Body of pancreas (tissue), 4 donors: Measurements from ENCODE around the gene E2F6. TPM values are rescaled to one million over a fixed set of nuclear protein-coding genes. Genes with fewer than 3 reads are reported as not detected.

Source experiments
- ATAC-seq: fragments of 150-250 bp; one replicate; pipeline ENCODE4 v1.9.1; 2016
- DNase-seq, 4 donors: peaks; one replicate each; pipeline ENCODE4 v3.0.0-alpha.2; 2019
- H3K27ac ChIP-seq, 4 donors: fragments of 200-600 bp; sonication (generic); 1 replicate in 3 of 4; 2 replicates in 1 of 4; pipeline versions ENCODE4 v1.5.1 to v1.6.1; 2016 to 2019; ENCODE audit warnings: mild to moderate bottlenecking in 1 of 4, mixed read lengths in 1 of 4, moderate library complexity in 1 of 4
- H3K27me3 ChIP-seq, 2 donors: fragments of 200-600 bp; sonication (generic); one replicate each; pipeline ENCODE4 v1.6.0; 2016; ENCODE audit warnings: mild to moderate bottlenecking in 1 of 2
- H3K36me3 ChIP-seq, 2 donors: fragments of 200-600 bp; sonication (generic); replicated peaks in 1 of 2; 2 replicates each; pipeline ENCODE4 v1.5.1; 2016; ENCODE audit warnings: low read depth in 2 of 2; ENCODE audit not compliant: insufficient read depth in 1 of 2
- H3K4me1 ChIP-seq: fragments of 200-600 bp; sonication (generic); one replicate; pipeline ENCODE4 v1.6.0; 2016
- H3K4me3 ChIP-seq, 2 donors: fragments of 200-600 bp; sonication (generic); 1 replicate in 1 of 2; 2 replicates in 1 of 2; pipeline ENCODE4 v1.5.1; 2016 to 2019
- H3K9me3 ChIP-seq, 3 donors: fragments of 200-600 bp; sonication (generic); 1 replicate in 2 of 3; 2 replicates in 1 of 3; pipeline ENCODE4 v1.5.1; 2016
- CTCF ChIP-seq, 7 experiments: fragments of 450-650 bp in 4 of 7; fragments of 200-600 bp in 3 of 7; sonication (generic) in 3 of 7; IDR thresholded peaks; one replicate each; pipeline ENCODE4 v1.5.1; 2016 to 2019; ENCODE audit warnings: antibody characterized with exemption in 7 of 7
- POLR2A ChIP-seq, 3 donors: fragments of 450-650 bp; IDR thresholded peaks; one replicate each; pipeline ENCODE4 v1.6.1; 2016; ENCODE audit warnings: antibody characterized with exemption in 3 of 3, mild to moderate bottlenecking in 2 of 3
- WGBS, 2 donors: methylation state at CpG; one replicate each; pipeline ENCODE4 v1.1.5; 2017; 5-methylcytosine and 5-hydroxymethylcytosine counted together
- intact Hi-C: fragments of 100-400 bp; cut with DNase I; formaldehyde crosslinking; loops from one replicate; pipeline ENCODE4 v1.15.1; 2023
- total RNA-seq, 2 donors: library from RNA; depleted of rRNA; stranded (reverse); fragments of >200 nt; gene quantifications; one replicate each; pipeline ENCODE4 v1.1.0, GENCODE V29; 2016

E2F6 gene
- total RNA-seq, 2 donors from 2014 or later, result 9.2 to 13.2 TPM

DNA sequence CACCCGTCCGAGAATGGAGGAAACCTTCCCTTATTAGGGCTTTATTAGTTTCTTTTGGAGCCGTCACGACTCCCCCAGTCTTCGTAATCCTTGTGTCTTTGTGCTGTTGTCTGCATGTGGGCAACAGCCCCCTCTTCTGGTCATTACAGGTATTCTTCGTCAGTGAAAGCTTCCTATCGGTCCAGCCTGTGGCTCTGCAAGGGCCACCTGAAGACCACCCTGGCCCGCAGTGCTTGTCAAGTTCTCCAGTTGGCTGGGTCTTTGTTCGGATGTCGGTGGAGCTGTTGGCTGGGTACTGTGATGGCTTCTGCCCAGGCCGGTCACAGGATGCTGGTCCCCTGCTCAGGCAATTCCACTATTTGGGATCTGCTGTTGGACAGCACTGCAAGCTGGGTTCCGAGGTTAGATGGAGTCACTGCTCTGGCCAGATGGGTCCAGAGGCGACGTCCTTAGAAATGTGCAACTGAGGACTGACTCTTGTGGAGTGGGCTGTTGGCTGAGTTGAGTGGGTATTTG, 19.2 kb downstream of the E2F6 start:
- ATAC-seq, result peak; percentile 38
- 70 to 79% methylated on average over 10 to 14 of the region's 14 CpGs for WGBS, 2 donors
- Histone ChIP-seq H3K4me3 (no peak overlapping the region), H3K27ac (no peak overlapping the region), H3K9me3 (no peaks in the 10 kb centered on the region), H3K4me1 (no peaks in the 10 kb centered on the region), H3K36me3 (peaks cover 0 to 18% of the 10 kb centered on the region in 2 donors), H3K27me3 (no peaks in the 10 kb centered on the region)
- intact Hi-C loops, result no loop called here
- TF ChIP-seq CTCF (IDR thresholded peaks at IDR 0.05) (peak; percentile 51 to 68 (median 57)), POLR2A (IDR thresholded peaks at IDR 0.05) (no peak)
- DNase-seq, result peak; percentile 41 to 52 (median 48)

- H3K27me3 ChIP-seq, result no peaks in the 10 kb centered on the region
- peaks cover 0 to 13% of the 10 kb centered on the region in 2 donors for H3K36me3 ChIP-seq
- no peaks in the 10 kb centered on the region for H3K4me1 ChIP-seq
- TF ChIP-seq CTCF (IDR thresholded peaks at IDR 0.05) (no peak), POLR2A (IDR thresholded peaks at IDR 0.05) (no peak)
- no peaks in the 10 kb centered on the region for H3K9me3 ChIP-seq
- H3K27ac ChIP-seq, result no peak overlapping the region
- no peak overlapping the region for H3K4me3 ChIP-seq
- ATAC-seq (no peak), DNase-seq (no peak)
- 90 to 94% methylated on average over 4 of the region's 4 CpGs for WGBS, 2 donors
- intact Hi-C loops, result no loop called here
Observed at GRCh38 chr2:11444737-11445136, 21.2 kb downstream of the E2F6 start.

DNA sequence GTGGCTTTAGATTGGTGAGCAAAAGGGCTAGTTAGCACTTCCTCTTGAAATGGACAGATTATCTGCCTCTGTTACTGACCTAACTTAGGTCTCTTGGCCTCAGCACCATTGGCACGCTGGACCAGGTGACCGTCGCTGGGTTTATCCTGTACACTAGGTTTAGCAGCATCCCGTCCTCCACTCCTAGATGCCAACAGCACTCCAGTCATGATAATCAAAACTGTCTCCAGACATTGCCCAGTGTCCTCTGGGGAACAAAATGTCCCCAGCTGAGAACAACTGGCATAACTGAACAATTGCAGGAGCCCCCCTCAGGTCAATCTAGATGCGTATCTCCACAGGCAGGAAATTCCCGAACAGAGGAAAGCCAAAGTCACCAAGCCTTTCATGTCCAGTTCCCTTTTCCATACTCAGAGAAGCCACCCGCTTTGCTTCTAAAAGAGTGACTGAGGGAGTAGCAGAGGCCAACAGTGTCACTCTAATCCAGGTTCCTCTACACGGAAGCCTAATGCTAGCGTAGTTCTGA, 27.3 kb downstream of the E2F6 start:
- H3K27ac ChIP-seq, result no peak overlapping the region
- intact Hi-C loops, result no loop called here

GRCh38 chr2:11437602-11438001, 28.4 kb downstream of the E2F6 start:
- no peaks in the 10 kb centered on the region for H3K9me3 ChIP-seq
- WGBS, 2 donors, result 78 to 80% methylated on average over 5 of the region's 5 CpGs
- ATAC-seq (no peak), DNase-seq (no peak)
- no peak overlapping the region for H3K4me3 ChIP-seq
- H3K4me1 ChIP-seq, result no peaks in the 10 kb centered on the region
- no peak overlapping the region for H3K27ac ChIP-seq
- H3K36me3 ChIP-seq, result no peaks in the 10 kb centered on the region
- no peak for TF ChIP-seq CTCF (IDR thresholded peaks at IDR 0.05)
- TF ChIP-seq POLR2A (IDR thresholded peaks at IDR 0.05), result no peak
- no peaks in the 10 kb centered on the region for H3K27me3 ChIP-seq
- intact Hi-C loops, result no loop called here

More for the DNA sequence above, 27.3 kb downstream of the E2F6 start:
- TF ChIP-seq POLR2A (IDR thresholded peaks at IDR 0.05) (no peak), CTCF (IDR thresholded peaks at IDR 0.05) (no peak)
- Histone ChIP-seq H3K9me3 (no peaks in the 10 kb centered on the region), H3K4me1 (no peaks in the 10 kb centered on the region), H3K4me3 (no peak overlapping the region), H3K36me3 (no peaks in the 10 kb centered on the region), H3K27me3 (no peaks in the 10 kb centered on the region)
- 95 to 97% methylated on average over 9 of the region's 9 CpGs for WGBS, 2 donors
- no peak for ATAC-seq
- no peak for DNase-seq

GRCh38 chr2:11435036-11435435, 30.9 kb downstream of the E2F6 start:
- Histone ChIP-seq H3K9me3 (no peaks in the 10 kb centered on the region), H3K27me3 (no peaks in the 10 kb centered on the region), H3K27ac (no peak overlapping the region), H3K4me1 (no peaks in the 10 kb centered on the region), H3K4me3 (no peak overlapping the region), H3K36me3 (no peaks in the 10 kb centered on the region)
- DNase-seq (no peak), ATAC-seq (no peak)
- WGBS, 2 donors, result 84 to 91% methylated on average over 8 of the region's 8 CpGs
- intact Hi-C loops, result no loop called here
- TF ChIP-seq CTCF (IDR thresholded peaks at IDR 0.05), result no peak
- no peak for TF ChIP-seq POLR2A (IDR thresholded peaks at IDR 0.05)
